HepG2 (cell line): ENCODE data around the gene DCDC2C. TPM values are rescaled to one million over a fixed set of nuclear protein-coding genes. Genes with fewer than 3 reads are reported as not detected.

Source experiments
- ATAC-seq: fragments of 200-7000 bp; cut with Tn5 transposase; 3 replicates; pipeline ENCODE4 v1.9.1; 2020; ENCODE audit warnings: mild to moderate bottlenecking, moderate library complexity
- BruUV-seq: library from RNA; stranded (reverse); fragments of 400-500 nt; replicated peaks from 2 replicates; lab custom pipeline; 2021; lab: Mats Ljungman, UMichigan
- CTCF ChIA-PET: fragments of 300-600 bp; formaldehyde crosslinking; extraction: SDS; loops from one replicate; lab custom pipeline; 2021; ENCODE audit warnings: low total read pairs, inconsistent platforms, low intra/inter-chr PET ratio; lab: Yijun Ruan, JAX
- POLR2A ChIA-PET: fragments of 350-600 bp; sonication (Branson Sonifier 250); formaldehyde crosslinking; loops from one replicate; lab custom pipeline; 2020; ENCODE audit warnings: antibody characterized with exemption, inconsistent platforms; lab: Yijun Ruan, JAX
- DNase-seq: peaks from one replicate; pipeline ENCODE4 v3.0.0-alpha.2; 2015; ENCODE audit warnings: low spot score
- FAIRE-seq: peaks from 3 replicates; lab custom pipeline; 2011; peaks lifted over from hg19 to GRCh38; lab: Jason Lieb, UNC
- H2AFZ ChIP-seq: one replicate; pipeline ENCODE4 v1.6.1; 2011; ENCODE audit warnings: low read length, inconsistent platforms
- H3K27ac ChIP-seq: fragments of 300-600 bp; 3 replicates; pipeline ENCODE4 v1.8.0; 2011; ENCODE audit warnings: mixed run types, mild to moderate bottlenecking, mixed read lengths, low read length, inconsistent platforms; ENCODE audit not compliant: insufficient read depth; ENCODE audit errors: extremely low read length
- H3K27me3 ChIP-seq, 2 experiments: fragments of 200-600 bp in 1 of 2; 2 replicates in 1 of 2; 3 replicates in 1 of 2; pipeline versions ENCODE4 v1.6.0 to v1.8.0; 2011; ENCODE audit warnings: low read length in 2 of 2, mild to moderate bottlenecking in 2 of 2, moderate library complexity in 2 of 2, inconsistent platforms in 1 of 2; ENCODE audit not compliant: insufficient read depth in 2 of 2, control insufficient read depth in 1 of 2
- H3K36me3 ChIP-seq, 2 experiments: fragments of 200-600 bp in 1 of 2; replicated peaks in 1 of 2; 2 replicates in 1 of 2; 3 replicates in 1 of 2; pipeline versions ENCODE4 v1.5.1 to v1.8.0; 2011; ENCODE audit warnings: low read length in 2 of 2, inconsistent platforms in 1 of 2; ENCODE audit not compliant: insufficient read depth in 2 of 2, control insufficient read depth in 1 of 2
- H3K4me1 ChIP-seq: 2 replicates; pipeline ENCODE4 v1.5.1; 2012; ENCODE audit warnings: low read length, inconsistent platforms; ENCODE audit not compliant: insufficient read depth
- H3K4me2 ChIP-seq: 2 replicates; pipeline ENCODE4 v1.6.0; 2011; ENCODE audit warnings: low read depth, low read length, inconsistent platforms
- H3K4me3 ChIP-seq, 3 experiments: fragments of 200-600 bp in 1 of 3; sonication (generic), shearing (Covaris generic) in 1 of 3; replicated peaks in 1 of 3; 2 replicates each; pipeline ENCODE4 v1.5.1; 2011 to 2016; ENCODE audit warnings: low read length in 3 of 3, inconsistent platforms in 2 of 3, low read depth in 2 of 3, mild to moderate bottlenecking in 2 of 3, control low read depth in 1 of 3, mixed read lengths in 1 of 3; ENCODE audit not compliant: insufficient read depth in 1 of 3
- H3K79me2 ChIP-seq: one replicate; pipeline ENCODE4 v1.6.1; 2011; ENCODE audit warnings: low read length, inconsistent platforms; ENCODE audit not compliant: insufficient read depth
- H3K9ac ChIP-seq: 2 replicates; pipeline ENCODE4 v1.6.0; 2011; ENCODE audit warnings: mild to moderate bottlenecking, low read depth, low read length, inconsistent platforms; ENCODE audit not compliant: insufficient read depth
- H3K9me3 ChIP-seq: 2 replicates; pipeline ENCODE4 v1.5.1; 2012; ENCODE audit warnings: mild to moderate bottlenecking, low read length
- H4K20me1 ChIP-seq: 2 replicates; pipeline ENCODE4 v1.6.0; 2011; ENCODE audit warnings: inconsistent platforms, mild to moderate bottlenecking, low read length, moderate library complexity; ENCODE audit not compliant: insufficient read depth
- AKAP8 ChIP-seq: sonication (generic); formaldehyde crosslinking; IDR thresholded peaks from 2 replicates; pipeline ENCODE4 v1.5.1; 2020; ENCODE audit warnings: mild to moderate bottlenecking, missing genetic modification reagents
- ATF7 ChIP-seq, 2 experiments: fragments of 450-650 bp in 1 of 2; sonication (generic) in 1 of 2; formaldehyde crosslinking in 1 of 2; IDR thresholded peaks; 2 replicates each; pipeline versions ENCODE4 v1.4.0 to v1.6.1; 2016 to 2020; ENCODE audit warnings: antibody characterized with exemption in 1 of 2, mild to moderate bottlenecking in 1 of 2, missing genetic modification reagents in 1 of 2
- ETV5 ChIP-seq: IDR thresholded peaks from 2 replicates; pipeline ENCODE4 v1.6.1; 2018; ENCODE audit warnings: missing biosample characterization, missing genetic modification reagents, inconsistent platforms, borderline replicate concordance
- IRF2 ChIP-seq: IDR thresholded peaks from 2 replicates; pipeline ENCODE4 v1.6.1; 2018; ENCODE audit warnings: missing genetic modification reagents, missing compliant biosample characterization
- ZNF512 ChIP-seq: sonication (generic); formaldehyde crosslinking; IDR thresholded peaks from 2 replicates; pipeline ENCODE4 v1.4.0; 2020; ENCODE audit warnings: mild to moderate bottlenecking, missing genetic modification reagents
- WGBS: methylation state at CpG from one replicate; pipeline ENCODE4 v1.1.6; 2017; ENCODE audit warnings: low lambda C conversion rate; 5-methylcytosine and 5-hydroxymethylcytosine counted together
- in situ Hi-C: cut with HindIII; loops from 2 replicates; pipeline ENCODE4 v1.10.0; 2017; ENCODE audit warnings: low pct_unique_long_range_greater_than_20kb; ENCODE audit not compliant: extremely low pct_ligation_motif_present
- intact Hi-C: fragments of 100-400 bp; cut with micrococcal nuclease; formaldehyde crosslinking; loops from one replicate; pipeline ENCODE4 v1.10.0; 2022; ENCODE audit not compliant: unreplicated experiment
- polyA plus RNA-seq, 8 experiments: library from polyadenylated mRNA; depleted of rRNA in 3 of 8; stranded (reverse) in 7 of 8; unstranded in 1 of 8; fragments of >200 nt; fragmentation: Illumina TruSeq in 4 of 8; extraction: Trizol in 4 of 8; gene quantifications; 2 replicates each; pipeline versions ENCODE4 v1.2.1 to v1.2.3, GENCODE V29; 2011 to 2016; ENCODE audit warnings: low read depth in 4 of 8, missing spikeins in 1 of 8, mixed read lengths in 1 of 8; ENCODE audit not compliant: insufficient read depth in 1 of 8
- total RNA-seq, 5 experiments: library from RNA; depleted of rRNA; stranded (reverse); fragments of >200 nt; fragmentation: Illumina TruSeq; extraction: Trizol; gene quantifications; 2 replicates each; pipeline ENCODE4 v1.2.3, GENCODE V29; 2016; ENCODE audit warnings: low read depth in 1 of 5

Gene DCDC2C
- total and polyA plus RNA-seq, 2 of the 13 experiments (the other 11 are each of a cell fraction or from before 2014, with no cell fraction given) = not detected

GRCh38 chr2:3876685-3877084 is 173.3 kb downstream of the DCDC2C start:
- Histone ChIP-seq H2AFZ (no peak overlapping the region), H3K79me2 (no peaks in the 10 kb centered on the region), H3K4me2 (no peak overlapping the region), H3K27ac (no peak overlapping the region), H3K4me3 (no peak overlapping the region), H3K4me1 (no peaks in the 10 kb centered on the region), H3K9ac (no peak overlapping the region), H3K9me3 (no peaks in the 10 kb centered on the region), H3K27me3 (peaks cover 2 to 20% of the 10 kb centered on the region in 2 experiments; a peak in 2 of 5 replicates), H4K20me1 (no peaks in the 10 kb centered on the region), H3K36me3 (no peaks in the 10 kb centered on the region)
- TF ChIP-seq IRF2 (CRISPR knock-in tag) (no peak), ETV5 (no peak), AKAP8 (no peak), ATF7 (IDR thresholded peaks at IDR 0.05) (peak; percentile 66), ATF7 (CRISPR knock-in tag; IDR thresholded peaks at IDR 0.05) (no peak), ZNF512 (CRISPR knock-in tag) (no peak)
- in situ Hi-C loops (no loop called here), intact Hi-C loops (no loop called here)
- CTCF ChIA-PET = no interaction called here
- no peak for ATAC-seq
- POLR2A ChIA-PET = no interaction called here
- DNase-seq = no peak
- BruUV-seq = no TSS peak
- FAIRE-seq = no peak
- WGBS = under 1% methylated on average over 3 of the region's 3 CpGs
